Keratinocyte (primary cell): ENCODE results near the gene CD8A. TPM values are rescaled to one million over a fixed set of nuclear protein-coding genes. Genes with fewer than 3 reads are reported as not detected.

ENCODE experiments used
- DNase-seq: peaks from one replicate; pipeline ENCODE4 v3.0.0-alpha.2; 2011; ENCODE audit warnings: low read depth, missing footprints, low spot score
- FAIRE-seq: peaks from 2 replicates; lab custom pipeline; 2011; peaks lifted over from hg19 to GRCh38; lab: Jason Lieb, UNC
- H2AFZ ChIP-seq: 2 replicates; pipeline ENCODE4 v1.6.0; 2012; ENCODE audit warnings: low read length, control low read depth, inconsistent platforms; ENCODE audit not compliant: control insufficient read depth
- H3K27ac ChIP-seq: 2 replicates; pipeline ENCODE4 v1.5.1; 2011; ENCODE audit warnings: low read length; ENCODE audit not compliant: control insufficient read depth, insufficient read depth
- H3K27me3 ChIP-seq: 3 replicates; pipeline ENCODE4 v1.6.0; 2011; ENCODE audit warnings: low read length; ENCODE audit not compliant: control insufficient read depth, insufficient read depth; ENCODE audit errors: extremely low read depth
- H3K36me3 ChIP-seq, 2 experiments: 2 replicates in 1 of 2; 3 replicates in 1 of 2; pipeline ENCODE4 v1.5.1; 2011; ENCODE audit warnings: low read length in 2 of 2, mild to moderate bottlenecking in 1 of 2; ENCODE audit not compliant: control insufficient read depth in 2 of 2, insufficient read depth in 2 of 2; ENCODE audit errors: extremely low read depth in 1 of 2
- H3K4me1 ChIP-seq: 3 replicates; pipeline ENCODE4 v1.5.1; 2011; ENCODE audit warnings: low read length; ENCODE audit not compliant: control insufficient read depth, insufficient read depth; ENCODE audit errors: extremely low read depth
- H3K4me2 ChIP-seq: 3 replicates; pipeline ENCODE4 v1.6.0; 2011; ENCODE audit warnings: low read depth, low read length; ENCODE audit not compliant: control insufficient read depth, insufficient read depth; ENCODE audit errors: extremely low read depth
- H3K4me3 ChIP-seq, 3 experiments: fragments of 200-600 bp in 1 of 3; sonication (generic) in 1 of 3; 2 replicates in 2 of 3; 3 replicates in 1 of 3; pipeline ENCODE4 v1.5.1; 2011 to 2016; ENCODE audit warnings: low read length in 3 of 3, mild to moderate bottlenecking in 3 of 3, control low read depth in 2 of 3, inconsistent platforms in 1 of 3, low read depth in 1 of 3, mixed read lengths in 1 of 3, mixed run types in 1 of 3, moderate library complexity in 1 of 3; ENCODE audit not compliant: control insufficient read depth in 2 of 3, insufficient read depth in 2 of 3; ENCODE audit errors: extremely low read depth in 1 of 3
- H3K79me2 ChIP-seq: 2 replicates; pipeline ENCODE4 v1.6.0; 2012; ENCODE audit warnings: low read length; ENCODE audit not compliant: control insufficient read depth, insufficient read depth
- H3K9ac ChIP-seq: 3 replicates; pipeline ENCODE4 v1.6.0; 2011; ENCODE audit warnings: low read length; ENCODE audit not compliant: control insufficient read depth, insufficient read depth; ENCODE audit errors: extremely low read depth
- H3K9me1 ChIP-seq: 3 replicates; pipeline ENCODE4 v1.6.0; 2011; ENCODE audit warnings: low read length; ENCODE audit not compliant: control insufficient read depth, insufficient read depth; ENCODE audit errors: extremely low read depth
- H3K9me3 ChIP-seq: 2 replicates; pipeline ENCODE4 v1.5.1; 2012; ENCODE audit warnings: low read depth, low read length; ENCODE audit not compliant: control insufficient read depth
- H4K20me1 ChIP-seq: 3 replicates; pipeline ENCODE4 v1.6.0; 2011; ENCODE audit warnings: low read length; ENCODE audit not compliant: control insufficient read depth, insufficient read depth; ENCODE audit errors: extremely low read depth
- EZH2 ChIP-seq: IDR thresholded peaks from one replicate; pipeline ENCODE4 v1.6.1; 2012; ENCODE audit warnings: inconsistent platforms, mild to moderate bottlenecking, low read length, moderate library complexity
- dilution Hi-C: fragments of 300-500 bp; cut with MboI; formaldehyde crosslinking; loops from one replicate; pipeline ENCODE4 v1.7.0; 2020; ENCODE audit warnings: low sequenced_read_pairs; ENCODE audit not compliant: extremely low pct_ligation_motif_present
- polyA plus RNA-seq, 5 experiments: library from polyadenylated mRNA; depleted of rRNA in 3 of 5; stranded (reverse) in 3 of 5; stranded (forward) in 1 of 5; unstranded in 1 of 5; fragments of >200 nt; gene quantifications; 1 replicate in 1 of 5; 2 replicates in 3 of 5; 3 replicates in 1 of 5; pipeline versions ENCODE4 v1.2.1 to v1.2.3, GENCODE V29; 2011 to 2012; ENCODE audit warnings: missing spikeins in 2 of 5, low read depth in 1 of 5, low replicate concordance in 1 of 5
- TF ChIP-seq, protein P1 (sequence below), 3 experiments: IDR thresholded peaks in 1 of 3; conservative IDR thresholded peaks in 1 of 3; optimal IDR thresholded peaks in 1 of 3; 2 replicates in 2 of 3; 3 replicates in 1 of 3; pipeline versions ENCODE3 to v1.5.1; 2011; ENCODE audit warnings: low read length in 3 of 3, mild to moderate bottlenecking in 3 of 3, moderate library complexity in 2 of 3, control low read depth in 1 of 3, inconsistent platforms in 1 of 3; ENCODE audit not compliant: insufficient read depth in 2 of 3; ENCODE audit errors: extremely low read depth in 1 of 3

Gene CD8A
- polyA plus RNA-seq, 1 donor (not counting 4 experiments of a cell fraction or from before 2014, with no cell fraction given): 0.10 TPM

- no peak for FAIRE-seq
- Histone ChIP-seq H4K20me1 (no peaks in the 10 kb centered on the region), H2AFZ (no peak overlapping the region), H3K9ac (no peak overlapping the region), H3K4me1 (peaks cover 4% of the 10 kb centered on the region), H3K27me3 (no peaks in the 10 kb centered on the region), H3K79me2 (no peaks in the 10 kb centered on the region), H3K9me3 (no peaks in the 10 kb centered on the region), H3K9me1 (no peaks in the 10 kb centered on the region), H3K4me2 (no peak overlapping the region), H3K27ac (no peak overlapping the region), H3K4me3 (no peak overlapping the region), H3K36me3 (no peaks in the 10 kb centered on the region)
- dilution Hi-C loops: no loop called here
- no peak for DNase-seq
- no peak for TF ChIP-seq EZH2
Measured at GRCh38 chr2:86832334-86833096, 41.8 kb upstream of the CD8A start.

DNA sequence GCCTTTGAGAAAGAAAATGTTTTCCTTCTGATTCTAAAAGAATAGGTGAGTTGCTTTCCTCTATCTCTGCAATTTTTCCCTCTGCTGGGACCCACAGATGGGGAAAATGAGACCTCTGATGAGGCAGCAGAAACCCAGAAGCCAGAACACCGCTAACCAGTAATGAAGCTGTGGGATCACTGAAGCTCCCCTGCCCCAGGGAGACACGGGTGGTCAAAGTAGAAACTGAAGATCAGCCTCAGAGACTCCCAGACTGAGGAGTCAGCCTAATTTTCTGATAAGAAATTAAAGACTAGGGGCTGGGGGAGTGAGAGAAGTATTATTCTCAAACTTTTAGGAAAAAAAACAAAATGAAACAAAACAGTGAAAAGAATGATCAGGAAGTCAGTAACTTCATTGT is 40.8 kb upstream of the CD8A start:
- H3K9me3 ChIP-seq: no peaks in the 10 kb centered on the region
- FAIRE-seq (no peak), DNase-seq (no peak)
- dilution Hi-C loops: no loop called here
- no peaks in the 10 kb centered on the region for H3K36me3 ChIP-seq
- H3K9me1 ChIP-seq: no peaks in the 10 kb centered on the region
- H3K4me1 ChIP-seq: no peaks in the 10 kb centered on the region
- H3K4me2 ChIP-seq: no peak overlapping the region
- no peak overlapping the region for H2AFZ ChIP-seq
- no peak overlapping the region for H3K27ac ChIP-seq
- no peak overlapping the region for H3K4me3 ChIP-seq
- H3K27me3 ChIP-seq: no peaks in the 10 kb centered on the region
- H3K9ac ChIP-seq: no peak overlapping the region
- H4K20me1 ChIP-seq: no peaks in the 10 kb centered on the region
- H3K79me2 ChIP-seq: no peaks in the 10 kb centered on the region
- no peak for TF ChIP-seq EZH2
- TF ChIP-seq, protein P1, sequence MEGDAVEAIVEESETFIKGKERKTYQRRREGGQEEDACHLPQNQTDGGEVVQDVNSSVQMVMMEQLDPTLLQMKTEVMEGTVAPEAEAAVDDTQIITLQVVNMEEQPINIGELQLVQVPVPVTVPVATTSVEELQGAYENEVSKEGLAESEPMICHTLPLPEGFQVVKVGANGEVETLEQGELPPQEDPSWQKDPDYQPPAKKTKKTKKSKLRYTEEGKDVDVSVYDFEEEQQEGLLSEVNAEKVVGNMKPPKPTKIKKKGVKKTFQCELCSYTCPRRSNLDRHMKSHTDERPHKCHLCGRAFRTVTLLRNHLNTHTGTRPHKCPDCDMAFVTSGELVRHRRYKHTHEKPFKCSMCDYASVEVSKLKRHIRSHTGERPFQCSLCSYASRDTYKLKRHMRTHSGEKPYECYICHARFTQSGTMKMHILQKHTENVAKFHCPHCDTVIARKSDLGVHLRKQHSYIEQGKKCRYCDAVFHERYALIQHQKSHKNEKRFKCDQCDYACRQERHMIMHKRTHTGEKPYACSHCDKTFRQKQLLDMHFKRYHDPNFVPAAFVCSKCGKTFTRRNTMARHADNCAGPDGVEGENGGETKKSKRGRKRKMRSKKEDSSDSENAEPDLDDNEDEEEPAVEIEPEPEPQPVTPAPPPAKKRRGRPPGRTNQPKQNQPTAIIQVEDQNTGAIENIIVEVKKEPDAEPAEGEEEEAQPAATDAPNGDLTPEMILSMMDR (optimal IDR thresholded peaks at IDR 0.05 in 1 of 3, IDR thresholded peaks at IDR 0.05 in 1 of 3, conservative IDR thresholded peaks at IDR 0.05 in 1 of 3; ENCODE audit: extremely low read depth in 1 of 3, insufficient read depth in 2 of 3, low read length in 3 of 3): no peak
